Neural cell (in vitro differentiated cells): ENCODE measurements around the gene TEX22.

ENCODE experiments used
- CTCF ChIP-seq: fragments of 450-650 bp; IDR thresholded peaks from 2 replicates; pipeline ENCODE4 v1.5.1; 2014; ENCODE audit warnings: antibody characterized with exemption, mild to moderate bottlenecking, moderate library complexity; ENCODE audit not compliant: poor library complexity, severe bottlenecking
- MXI1 ChIP-seq: fragments of 450-650 bp; conservative IDR thresholded peaks from 2 replicates; pipeline ENCODE4 v1.6.1; 2014; ENCODE audit warnings: antibody characterized with exemption, mild to moderate bottlenecking; ENCODE audit not compliant: poor library complexity, severe bottlenecking
- POLR2AphosphoS5 ChIP-seq: IDR thresholded peaks from 2 replicates; pipeline ENCODE4 v1.6.1; 2012
- REST ChIP-seq: IDR thresholded peaks from 2 replicates; pipeline ENCODE4 v1.6.1; 2012; ENCODE audit warnings: borderline replicate concordance

- TF ChIP-seq CTCF (no peak), MXI1 (no peak), REST (no peak), POLR2AphosphoS5 (no peak)
These were observed 38.1 kb downstream of the TEX22 start for GRCh38 chr14:105436402-105436801.
